Measurements from ENCODE around the gene SNTG2. TPM values are rescaled to one million over a fixed set of nuclear protein-coding genes. Genes with fewer than 3 reads are reported as not detected.

The SNTG2 gene
- polyA plus RNA-seq, 1 experiment, result 0.06 TPM

DNA sequence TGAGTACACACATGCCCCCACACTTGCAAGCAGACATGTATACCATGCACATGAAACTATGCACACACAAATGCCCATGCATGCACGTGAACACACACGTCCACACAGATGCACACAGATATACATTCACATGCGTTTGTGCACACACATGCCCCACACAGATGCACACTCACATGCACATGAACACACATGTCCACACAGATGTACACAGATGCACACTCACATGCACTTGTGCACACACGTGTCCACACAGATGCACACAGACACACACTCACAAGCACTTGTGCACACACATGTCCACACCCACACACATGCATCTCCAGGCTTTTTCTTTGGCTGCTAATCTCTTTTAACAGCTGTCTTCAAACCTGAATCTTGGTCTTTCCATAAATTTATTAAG, 31.1 kb downstream of the SNTG2 start:
- ChIA-PET CTCF (no interaction called here), POLR2A (no interaction called here)
- no peak for TF ChIP-seq CTCF (IDR thresholded peaks at IDR 0.05; ENCODE audit: low read depth, low read length)

GRCh38 chr2:985317-985898, 34.8 kb downstream of the SNTG2 start:
- ChIA-PET POLR2A (interaction anchor here (0.7 kb wide), 1 partner anchor 154 kb away, joined by 6 read pairs; no protein-coding TSS in a partner anchor), CTCF (interaction anchor here (0.7 kb wide), 1 partner anchor 305 kb away, joined by 3 read pairs; no protein-coding TSS in a partner anchor)
- Histone ChIP-seq H3K27ac (ENCODE audit: low read depth, low read length) (no peak overlapping the region), H3K27me3 (ENCODE audit: control insufficient read depth, insufficient read depth, low read length) (no peaks in the 10 kb centered on the region), H3K9me3 (ENCODE audit: control insufficient read depth, insufficient read depth, low read length) (peaks cover 10% of the 10 kb centered on the region), H3K4me3 (ENCODE audit: low read depth, low read length) (no peak overlapping the region)
- no peak for DNase-seq (ENCODE audit: low read depth, low spot score)
- TF ChIP-seq CTCF (IDR thresholded peaks at IDR 0.05; ENCODE audit: low read depth, low read length), result no peak

More for the DNA sequence above, 31.1 kb downstream of the SNTG2 start:
- Histone ChIP-seq H3K27me3 (ENCODE audit: control insufficient read depth, insufficient read depth, low read length) (no peaks in the 10 kb centered on the region), H3K9me3 (ENCODE audit: control insufficient read depth, insufficient read depth, low read length) (peaks cover 6% of the 10 kb centered on the region), H3K4me3 (ENCODE audit: low read depth, low read length) (no peak overlapping the region), H3K27ac (ENCODE audit: low read depth, low read length) (no peak overlapping the region)
- DNase-seq (ENCODE audit: low read depth, low spot score), result no peak

DNA sequence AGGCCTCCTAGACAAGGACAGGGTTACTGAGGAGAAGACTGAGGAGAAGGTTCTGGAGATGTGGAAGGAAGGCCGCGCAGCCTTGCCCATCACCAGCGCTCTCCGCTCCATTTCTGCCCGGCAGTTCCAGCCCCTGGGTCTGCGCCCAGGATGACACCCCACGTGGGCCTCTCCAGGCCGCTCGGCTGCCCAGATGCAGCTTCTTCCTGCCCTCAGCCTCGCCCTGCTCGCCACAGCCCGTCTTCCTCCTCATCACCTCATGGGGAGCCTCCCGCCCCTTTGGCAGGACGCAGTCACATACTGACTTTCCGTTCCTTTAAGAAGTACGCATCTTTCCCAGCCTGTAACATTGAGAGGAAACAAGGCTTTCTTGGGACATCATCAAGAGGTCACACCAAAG, 37.1 kb downstream of the SNTG2 start:
- no peak for DNase-seq (ENCODE audit: low read depth, low spot score)
- H3K9me3 ChIP-seq (ENCODE audit: control insufficient read depth, insufficient read depth, low read length), result peaks cover 4% of the 10 kb centered on the region; the same call in 1 of the 2 replicates
- no peak overlapping the region for H3K27ac ChIP-seq (ENCODE audit: low read depth, low read length)
- no peak for TF ChIP-seq CTCF (IDR thresholded peaks at IDR 0.05; ENCODE audit: low read depth, low read length)
- POLR2A ChIA-PET, result no interaction called here
- H3K4me3 ChIP-seq (ENCODE audit: low read depth, low read length), result no peak overlapping the region
- CTCF ChIA-PET, result no interaction called here
- H3K27me3 ChIP-seq (ENCODE audit: control insufficient read depth, insufficient read depth, low read length), result no peaks in the 10 kb centered on the region

DNA sequence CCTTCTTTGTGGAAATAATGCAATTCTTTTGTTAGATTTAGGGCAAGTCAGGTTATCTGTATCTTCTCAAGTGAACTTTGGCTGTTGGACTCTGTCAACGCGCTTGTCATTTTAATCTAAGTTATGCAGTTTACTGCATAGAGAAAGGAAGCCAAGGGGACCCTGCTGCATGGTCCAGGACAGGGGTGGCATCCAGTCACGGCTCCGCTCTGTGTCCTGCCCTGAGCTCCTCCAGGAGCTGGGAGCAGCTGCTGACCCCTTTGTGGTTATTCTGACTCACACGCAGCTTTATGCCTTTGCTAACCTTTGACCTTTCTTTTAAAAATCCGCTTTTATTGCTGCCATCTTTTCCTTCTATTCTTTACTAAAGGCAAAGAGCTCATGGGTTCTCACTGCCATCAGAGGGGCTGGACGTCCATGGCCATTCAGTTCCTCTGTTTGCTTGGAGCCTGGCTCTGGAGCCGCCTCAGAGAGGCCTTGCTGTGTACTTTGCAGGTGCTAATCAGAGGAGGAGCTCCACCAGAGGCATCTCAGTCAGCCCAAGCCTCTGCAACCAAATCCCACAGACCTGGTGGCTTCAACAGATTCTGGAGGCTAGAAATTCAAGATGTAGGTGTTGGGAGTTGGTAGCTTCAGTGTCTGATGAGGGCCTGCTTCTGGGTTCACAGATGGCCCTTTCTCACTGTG, 39.3 kb downstream of the SNTG2 start:
- H3K4me3 ChIP-seq (ENCODE audit: low read depth, low read length), result no peak overlapping the region
- DNase-seq (ENCODE audit: low read depth, low spot score), result no peak
- H3K27me3 ChIP-seq (ENCODE audit: control insufficient read depth, insufficient read depth, low read length), result no peaks in the 10 kb centered on the region
- peaks cover 4% of the 10 kb centered on the region; the same call in 1 of the 2 replicates for H3K9me3 ChIP-seq (ENCODE audit: control insufficient read depth, insufficient read depth, low read length)
- no peak for TF ChIP-seq CTCF (IDR thresholded peaks at IDR 0.05; ENCODE audit: low read depth, low read length)
- H3K27ac ChIP-seq (ENCODE audit: low read depth, low read length), result no peak overlapping the region
- ChIA-PET POLR2A (no interaction called here), CTCF (no interaction called here)

GRCh38 chr2:990970-991369, 40.3 kb downstream of the SNTG2 start:
- Histone ChIP-seq H3K9me3 (ENCODE audit: control insufficient read depth, insufficient read depth, low read length) (peaks cover 4% of the 10 kb centered on the region; the same call in 1 of the 2 replicates), H3K27ac (ENCODE audit: low read depth, low read length) (no peak overlapping the region), H3K27me3 (ENCODE audit: control insufficient read depth, insufficient read depth, low read length) (no peaks in the 10 kb centered on the region), H3K4me3 (ENCODE audit: low read depth, low read length) (no peak overlapping the region)
- no peak for DNase-seq (ENCODE audit: low read depth, low spot score)
- ChIA-PET POLR2A (no interaction called here), CTCF (no interaction called here)
- TF ChIP-seq CTCF (IDR thresholded peaks at IDR 0.05; ENCODE audit: low read depth, low read length), result no peak
